GM12878 (cell line): Measurements from ENCODE around the gene INCA1. TPM values are rescaled to one million over a fixed set of nuclear protein-coding genes. Genes with fewer than 3 reads are reported as not detected.

Experiments used
- ATAC-seq: fragments of 200-7000 bp; cut with Tn5 transposase; 3 replicates; pipeline ENCODE4 v1.9.1; 2020; ENCODE audit warnings: mild to moderate bottlenecking, moderate library complexity
- BruUV-seq: library from RNA; stranded (reverse); fragments of 400-500 nt; replicated peaks from 2 replicates; lab custom pipeline; 2021; lab: Mats Ljungman, UMichigan
- CTCF ChIA-PET: fragments of 300-600 bp; sonication (Branson Sonifier 250); formaldehyde crosslinking; extraction: SDS; loops from one replicate; lab custom pipeline; 2021; ENCODE audit warnings: inconsistent platforms; lab: Yijun Ruan, JAX
- POLR2A ChIA-PET: fragments of 350-600 bp; formaldehyde crosslinking; extraction: SDS; loops from one replicate; lab custom pipeline; 2021; ENCODE audit warnings: inconsistent platforms; lab: Charles Lee
- RAD21 ChIA-PET: fragments of 300-600 bp; sonication (Branson Sonifier 250); formaldehyde crosslinking; loops from one replicate; lab custom pipeline; 2023; ENCODE audit warnings: antibody characterized with exemption; ENCODE audit not compliant: unreplicated experiment; lab: Charles Lee
- SMC1A ChIA-PET: fragments of 300-600 bp; sonication (Branson Sonifier 250); formaldehyde crosslinking; loops from one replicate; lab custom pipeline; 2023; ENCODE audit not compliant: unreplicated experiment, uncharacterized antibody; lab: Charles Lee
- DNase-seq: peaks from one replicate; pipeline ENCODE4 v3.0.0-alpha.2; 2011; ENCODE audit warnings: low read depth, low spot score
- FAIRE-seq: peaks from 3 replicates; lab custom pipeline; 2011; peaks lifted over from hg19 to GRCh38; lab: Jason Lieb, UNC
- H2AFZ ChIP-seq: 2 replicates; pipeline ENCODE4 v1.6.0; 2011; ENCODE audit warnings: low read depth, low read length, control low read depth; ENCODE audit not compliant: control insufficient read depth
- H3K27ac ChIP-seq: 2 replicates; pipeline ENCODE4 v1.5.1; 2011; ENCODE audit warnings: control low read depth; ENCODE audit not compliant: control insufficient read depth, insufficient read depth
- H3K27me3 ChIP-seq, 2 experiments: replicated peaks in 1 of 2; 2 replicates each; pipeline versions ENCODE4 v1.6.0 to v1.6.1; 2011; ENCODE audit warnings: low read length in 1 of 2; ENCODE audit not compliant: control insufficient read depth in 2 of 2, insufficient read depth in 2 of 2
- H3K36me3 ChIP-seq, 2 experiments: 2 replicates each; pipeline ENCODE4 v1.5.1; 2011; ENCODE audit warnings: low read length in 1 of 2; ENCODE audit not compliant: control insufficient read depth in 2 of 2, insufficient read depth in 2 of 2
- H3K4me1 ChIP-seq: 2 replicates; pipeline ENCODE4 v1.6.1; 2011; ENCODE audit warnings: mild to moderate bottlenecking, low read length, moderate library complexity, mixed read lengths; ENCODE audit not compliant: control insufficient read depth, insufficient read depth
- H3K4me2 ChIP-seq: 2 replicates; pipeline ENCODE4 v1.6.0; 2011; ENCODE audit warnings: control low read depth; ENCODE audit not compliant: control insufficient read depth, insufficient read depth
- H3K4me3 ChIP-seq: fragments of 200-600 bp; sonication (generic); 2 replicates; pipeline ENCODE4 v1.5.1; 2016
- H3K79me2 ChIP-seq: 2 replicates; pipeline ENCODE4 v1.6.0; 2011; ENCODE audit warnings: low read length; ENCODE audit not compliant: control insufficient read depth, insufficient read depth
- H3K9ac ChIP-seq: 2 replicates; pipeline ENCODE4 v1.8.0; 2011; ENCODE audit warnings: low read length, control low read depth, mixed read lengths; ENCODE audit not compliant: control insufficient read depth, insufficient read depth
- H3K9me3 ChIP-seq: replicated peaks from 3 replicates; pipeline ENCODE4 v1.5.1; 2011; ENCODE audit warnings: mild to moderate bottlenecking, low read length; ENCODE audit not compliant: control insufficient read depth, insufficient read depth
- H4K20me1 ChIP-seq: 2 replicates; pipeline ENCODE4 v1.6.0; 2011; ENCODE audit not compliant: control insufficient read depth, insufficient read depth
- CBFB ChIP-seq: IDR thresholded peaks from 2 replicates; pipeline ENCODE4 v1.6.1; 2016; ENCODE audit warnings: antibody characterized with exemption, low read depth
- EED ChIP-seq: sonication (generic); IDR thresholded peaks from 2 replicates; pipeline ENCODE4 v1.6.1; 2016; ENCODE audit warnings: antibody characterized with exemption, low read depth
- IRF4 ChIP-seq: IDR thresholded peaks from 2 replicates; pipeline ENCODE4 v1.6.1; 2011; ENCODE audit warnings: low read depth, low read length
- MTA2 ChIP-seq: fragments of 450-650 bp; IDR thresholded peaks from 2 replicates; pipeline ENCODE4 v1.6.1; 2016; ENCODE audit warnings: low read depth, mild to moderate bottlenecking, moderate library complexity
- MTA3 ChIP-seq: IDR thresholded peaks from 2 replicates; pipeline ENCODE4 v1.6.1; 2012; ENCODE audit warnings: low read length, inconsistent platforms, borderline replicate concordance
- NR2C2 ChIP-seq: IDR thresholded peaks from 2 replicates; pipeline ENCODE4 v1.6.1; 2011; ENCODE audit warnings: borderline replicate concordance, low read depth; ENCODE audit not compliant: control insufficient read depth, insufficient read length
- NR2F1 ChIP-seq: fragments of 450-650 bp; conservative IDR thresholded peaks from 2 replicates; pipeline ENCODE4 v1.6.1; 2017; ENCODE audit warnings: mild to moderate bottlenecking
- PAX5 ChIP-seq: IDR thresholded peaks from 2 replicates; pipeline ENCODE4 v1.6.1; 2011; ENCODE audit warnings: low read depth, low read length, borderline replicate concordance
- POLR2A ChIP-seq: IDR thresholded peaks from 2 replicates; pipeline ENCODE4 v1.6.1; 2011; ENCODE audit warnings: low read depth, mild to moderate bottlenecking, low read length
- RELA ChIP-seq: fragments of 450-650 bp; IDR thresholded peaks from 2 replicates; pipeline ENCODE4 v1.8.0; 2014; ENCODE audit warnings: borderline replicate concordance; ENCODE audit not compliant: partially characterized antibody
- SMAD1 ChIP-seq: fragments of 450-650 bp; IDR thresholded peaks from 2 replicates; pipeline ENCODE4 v1.6.1; 2018; ENCODE audit warnings: mild to moderate bottlenecking, low read depth; ENCODE audit not compliant: partially characterized antibody
- SPI1 ChIP-seq: IDR thresholded peaks from 2 replicates; pipeline ENCODE4 v1.6.1; 2011; ENCODE audit warnings: low read depth, mild to moderate bottlenecking, low read length, moderate library complexity, borderline replicate concordance; ENCODE audit not compliant: insufficient read depth
- WRNIP1 ChIP-seq: IDR thresholded peaks from 2 replicates; pipeline ENCODE4 v1.6.1; 2011; ENCODE audit warnings: low read depth, low read length, improper control_type of control experiment, borderline replicate concordance
- WGBS: methylation state at CpG from one replicate; pipeline ENCODE4 v1.1.6; 2016; ENCODE audit warnings: low lambda C conversion rate; ENCODE audit not compliant: insufficient replicate concordance, insufficient coverage; ENCODE audit errors: missing lambda C conversion rate; 5-methylcytosine and 5-hydroxymethylcytosine counted together
- in situ Hi-C: fragments of 300-500 bp; cut with MboI; formaldehyde crosslinking; loops from 9 replicates; pipeline ENCODE4 v1.14.3; 2018; ENCODE audit warnings: mixed read lengths
- intact Hi-C: fragments of 100-400 bp; cut with micrococcal nuclease; formaldehyde crosslinking; loops from one replicate; pipeline ENCODE4 v1.14.2; 2022; ENCODE audit not compliant: unreplicated experiment
- polyA plus RNA-seq, 11 experiments: library from polyadenylated mRNA; depleted of rRNA in 4 of 11; unstranded in 6 of 11; stranded (reverse) in 5 of 11; fragments of >200 nt; fragmentation: Nextera tagmentation in 4 of 11; fragmentation: Illumina TruSeq in 1 of 11; extraction: Ambion mirVana in 4 of 11; extraction: Trizol in 1 of 11; gene quantifications; 1 replicate in 1 of 11; 2 replicates in 10 of 11; pipeline versions ENCODE4 v1.2.1 to v1.2.3, GENCODE V29; 2011 to 2016; ENCODE audit warnings: inconsistent platforms in 2 of 11, missing spikeins in 2 of 11, low read depth in 1 of 11
- total RNA-seq, 4 experiments: library from RNA; depleted of rRNA in 3 of 4; stranded (reverse); fragments of >200 nt in 3 of 4; fragmentation: Illumina TruSeq in 1 of 4; extraction: Trizol in 1 of 4; gene quantifications; 2 replicates each; pipeline versions ENCODE4 v1.2.1 to v1.2.3, GENCODE V29; 2013 to 2021
- TF ChIP-seq, protein P1 (sequence below): fragments of 450-650 bp; formaldehyde crosslinking; IDR thresholded peaks from 2 replicates; pipeline ENCODE4 v1.5.0; 2022; ENCODE audit warnings: mild to moderate bottlenecking, missing genetic modification characterization
- TF ChIP-seq, protein P2 (sequence below): fragments of 450-650 bp; IDR thresholded peaks from 2 replicates; pipeline ENCODE4 v1.6.1; 2016; ENCODE audit warnings: mild to moderate bottlenecking
- TF ChIP-seq, protein P3 (sequence below): IDR thresholded peaks from 2 replicates; pipeline ENCODE4 v1.6.1; 2011; ENCODE audit warnings: borderline replicate concordance, low read depth, mild to moderate bottlenecking, moderate library complexity, low read length; ENCODE audit not compliant: insufficient read depth, poor library complexity, severe bottlenecking

The INCA1 gene
- total and polyA plus RNA-seq, 10 of the 15 experiments (the other 5 are each of a cell fraction or from before 2014, with no cell fraction given): 0.19 to 1.8 (median 0.45) TPM

DNA sequence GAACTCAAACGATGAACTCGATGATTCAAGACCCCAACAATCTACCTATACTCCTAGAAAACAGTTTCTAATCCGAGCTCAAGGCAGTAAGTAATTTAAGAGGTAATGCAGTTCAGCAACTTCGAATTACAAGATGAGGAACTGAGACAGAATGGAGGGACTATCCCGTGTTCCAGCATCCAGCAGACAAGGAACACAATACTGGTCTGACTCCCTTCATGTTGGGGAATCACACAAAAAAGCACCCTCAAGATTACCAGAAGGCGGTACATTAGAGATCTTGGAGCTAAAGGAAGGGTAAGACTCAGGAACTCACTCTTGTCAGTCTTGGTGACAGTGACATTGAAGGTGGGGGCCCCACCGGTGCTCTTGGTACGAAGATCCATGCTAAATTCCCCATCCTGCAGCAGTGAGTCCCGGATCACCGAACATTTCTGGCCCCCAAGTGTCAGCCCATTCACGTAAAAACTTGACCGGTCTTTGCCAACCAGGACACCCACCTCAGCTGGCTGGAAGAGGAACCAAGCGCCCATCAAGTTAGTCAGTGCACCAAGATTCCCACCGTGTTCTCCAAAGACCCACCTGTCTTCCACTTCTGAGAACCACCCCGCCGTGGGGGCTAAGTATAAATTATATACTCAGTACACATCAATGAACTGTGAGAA is 50.9 kb downstream of the INCA1 start:
- RAD21 ChIA-PET: interaction anchor here (9.8 kb wide), 1 partner anchor 19 kb away, joined by 73 read pairs; the partner anchor contains the start of gene SPAG7
- peaks cover 48% of the 10 kb centered on the region for H3K4me1 ChIP-seq
- ATAC-seq: no peak
- WGBS: under 1% methylated on average over 16 of the region's 16 CpGs
- BruUV-seq: TSS peak; percentile 81
- H3K36me3 ChIP-seq: peaks cover 20 to 22% of the 10 kb centered on the region in 2 experiments
- H3K4me2 ChIP-seq: peak overlapping the region; percentile 55
- H2AFZ ChIP-seq: no peak overlapping the region
- H3K27me3 ChIP-seq: no peaks in the 10 kb centered on the region
- FAIRE-seq: no peak
- peaks cover 82% of the 10 kb centered on the region for H3K79me2 ChIP-seq
- POLR2A ChIA-PET: interaction anchor here (0.6 to 17.5 kb wide), 3 partner anchors 19 to 51 kb away, joined by 3 to 272 read pairs (median 5); partner anchors contain the start of genes INCA1, KIF1C and SPAG7
- H4K20me1 ChIP-seq: peaks cover 5% of the 10 kb centered on the region
- H3K9me3 ChIP-seq: no peaks in the 10 kb centered on the region
- SMC1A ChIA-PET: interaction anchor here (1.2 to 7.1 kb wide), 4 partner anchors 11 to 40 kb away, joined by 3 to 50 read pairs (median 5); partner anchors contain the start of gene SPAG7
- in situ Hi-C loops: no loop called here
- intact Hi-C loops: no loop called here
- peak overlapping the region; percentile 96 for H3K4me3 ChIP-seq
- peak overlapping the region; percentile 100 for H3K27ac ChIP-seq
- H3K9ac ChIP-seq: peak overlapping the region; percentile 100
- CTCF ChIA-PET: interaction anchor here (1.2 to 3.3 kb wide), 3 partner anchors 20 to 115 kb away, joined by 3 to 13 read pairs (median 12); partner anchors contain the start of gene SPAG7
- no peak for DNase-seq
- 0 out of 2 replicates have a peak, but pooled peaks have one; percentile 16 for TF ChIP-seq MTA2
- peak; percentile 71 for TF ChIP-seq IRF4
- peak; percentile 91 for TF ChIP-seq SPI1
- TF ChIP-seq PAX5: 0 out of 2 replicates have a peak, but pooled peaks have one; percentile 12
- no peak for TF ChIP-seq SMAD1
- peak; percentile 57 for TF ChIP-seq RELA
- TF ChIP-seq POLR2A: peak; percentile 70
- peak; percentile 73; the same call in 1 of the 2 replicates for TF ChIP-seq EED
- TF ChIP-seq WRNIP1: no peak
- TF ChIP-seq MTA3: no peak
- TF ChIP-seq, protein P1, sequence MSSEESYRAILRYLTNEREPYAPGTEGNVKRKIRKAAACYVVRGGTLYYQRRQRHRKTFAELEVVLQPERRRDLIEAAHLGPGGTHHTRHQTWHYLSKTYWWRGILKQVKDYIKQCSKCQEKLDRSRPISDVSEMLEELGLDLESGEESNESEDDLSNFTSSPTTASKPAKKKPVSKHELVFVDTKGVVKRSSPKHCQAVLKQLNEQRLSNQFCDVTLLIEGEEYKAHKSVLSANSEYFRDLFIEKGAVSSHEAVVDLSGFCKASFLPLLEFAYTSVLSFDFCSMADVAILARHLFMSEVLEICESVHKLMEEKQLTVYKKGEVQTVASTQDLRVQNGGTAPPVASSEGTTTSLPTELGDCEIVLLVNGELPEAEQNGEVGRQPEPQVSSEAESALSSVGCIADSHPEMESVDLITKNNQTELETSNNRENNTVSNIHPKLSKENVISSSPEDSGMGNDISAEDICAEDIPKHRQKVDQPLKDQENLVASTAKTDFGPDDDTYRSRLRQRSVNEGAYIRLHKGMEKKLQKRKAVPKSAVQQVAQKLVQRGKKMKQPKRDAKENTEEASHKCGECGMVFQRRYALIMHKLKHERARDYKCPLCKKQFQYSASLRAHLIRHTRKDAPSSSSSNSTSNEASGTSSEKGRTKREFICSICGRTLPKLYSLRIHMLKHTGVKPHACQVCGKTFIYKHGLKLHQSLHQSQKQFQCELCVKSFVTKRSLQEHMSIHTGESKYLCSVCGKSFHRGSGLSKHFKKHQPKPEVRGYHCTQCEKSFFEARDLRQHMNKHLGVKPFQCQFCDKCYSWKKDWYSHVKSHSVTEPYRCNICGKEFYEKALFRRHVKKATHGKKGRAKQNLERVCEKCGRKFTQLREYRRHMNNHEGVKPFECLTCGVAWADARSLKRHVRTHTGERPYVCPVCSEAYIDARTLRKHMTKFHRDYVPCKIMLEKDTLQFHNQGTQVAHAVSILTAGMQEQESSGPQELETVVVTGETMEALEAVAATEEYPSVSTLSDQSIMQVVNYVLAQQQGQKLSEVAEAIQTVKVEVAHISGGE: 0 out of 2 replicates have a peak, but pooled peaks have one; percentile 16
- TF ChIP-seq, protein P2, sequence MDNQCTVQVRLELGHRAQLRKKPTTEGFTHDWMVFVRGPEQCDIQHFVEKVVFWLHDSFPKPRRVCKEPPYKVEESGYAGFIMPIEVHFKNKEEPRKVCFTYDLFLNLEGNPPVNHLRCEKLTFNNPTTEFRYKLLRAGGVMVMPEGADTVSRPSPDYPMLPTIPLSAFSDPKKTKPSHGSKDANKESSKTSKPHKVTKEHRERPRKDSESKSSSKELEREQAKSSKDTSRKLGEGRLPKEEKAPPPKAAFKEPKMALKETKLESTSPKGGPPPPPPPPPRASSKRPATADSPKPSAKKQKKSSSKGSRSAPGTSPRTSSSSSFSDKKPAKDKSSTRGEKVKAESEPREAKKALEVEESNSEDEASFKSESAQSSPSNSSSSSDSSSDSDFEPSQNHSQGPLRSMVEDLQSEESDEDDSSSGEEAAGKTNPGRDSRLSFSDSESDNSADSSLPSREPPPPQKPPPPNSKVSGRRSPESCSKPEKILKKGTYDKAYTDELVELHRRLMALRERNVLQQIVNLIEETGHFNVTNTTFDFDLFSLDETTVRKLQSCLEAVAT: peak; percentile 73; the same call in 1 of the 2 replicates
- TF ChIP-seq, protein P3, sequence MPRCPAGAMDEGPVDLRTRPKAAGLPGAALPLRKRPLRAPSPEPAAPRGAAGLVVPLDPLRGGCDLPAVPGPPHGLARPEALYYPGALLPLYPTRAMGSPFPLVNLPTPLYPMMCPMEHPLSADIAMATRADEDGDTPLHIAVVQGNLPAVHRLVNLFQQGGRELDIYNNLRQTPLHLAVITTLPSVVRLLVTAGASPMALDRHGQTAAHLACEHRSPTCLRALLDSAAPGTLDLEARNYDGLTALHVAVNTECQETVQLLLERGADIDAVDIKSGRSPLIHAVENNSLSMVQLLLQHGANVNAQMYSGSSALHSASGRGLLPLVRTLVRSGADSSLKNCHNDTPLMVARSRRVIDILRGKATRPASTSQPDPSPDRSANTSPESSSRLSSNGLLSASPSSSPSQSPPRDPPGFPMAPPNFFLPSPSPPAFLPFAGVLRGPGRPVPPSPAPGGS: peak; percentile 56
- no peak for TF ChIP-seq NR2C2
- 0 out of 2 replicates have a peak, but pooled peaks have one; percentile 17 for TF ChIP-seq CBFB
- no peak for TF ChIP-seq NR2F1
